ENCODE measurements around the gene KCNQ1OT1. TPM values are rescaled to one million over a fixed set of nuclear protein-coding genes. Genes with fewer than 3 reads are reported as not detected.
A peak's percentile ranks its signal among the peaks of the same experiment; 100 is the strongest.

The KCNQ1OT1 gene
- total and polyA plus RNA-seq, 12 donors, result 0.15 to 10.6 (median 1.1) TPM

GRCh38 chr11:2697866-2698265 is 1.9 kb downstream of the KCNQ1OT1 start:
- 11 to 44% (median 30%) methylated on average over 1 of the region's 1 CpG for WGBS, 4 donors
- H3K4me1 ChIP-seq (replicated peaks in 1 of 2), result peaks cover 0 to 53% of the 10 kb centered on the region in 2 donors

GRCh38 chr11:2696455-2696854 is 3.3 kb downstream of the KCNQ1OT1 start:
- TF ChIP-seq POLR2A (IDR thresholded peaks at IDR 0.05), result no peak
- no peak for TF ChIP-seq CTCF (IDR thresholded peaks at IDR 0.05)
- intact Hi-C loops (cut with DNase I), result loop anchor here in 1 of 2 donors (10.0 kb wide), 1 partner anchor 188 kb away; the partner anchor contains the start of gene CDKN1C
- peak in 2 of 7 donors; percentile 13 to 39 for DNase-seq
- no peak overlapping the region for H3K4me3 ChIP-seq
- peak overlapping the region in 1 of 5 donors; percentile 8 for H3K27ac ChIP-seq
- H3K9me3 ChIP-seq (replicated peaks in 1 of 3), result no peaks in the 10 kb centered on the region
- peaks cover 7 to 59% of the 10 kb centered on the region in 2 donors for H3K4me1 ChIP-seq (replicated peaks in 1 of 2)
- 78 to 82% (median 81%) methylated on average over 5 of the region's 5 CpGs for WGBS, 4 donors
- H3K27me3 ChIP-seq, result no peaks in the 10 kb centered on the region
- no peaks in the 10 kb centered on the region for H3K36me3 ChIP-seq (replicated peaks in 1 of 2)

More at GRCh38 chr11:2697866-2698265, 1.9 kb downstream of the KCNQ1OT1 start:
- no peak for TF ChIP-seq CTCF (IDR thresholded peaks at IDR 0.05)
- no peak for TF ChIP-seq POLR2A (IDR thresholded peaks at IDR 0.05)
- intact Hi-C loops (cut with DNase I), result loop anchor here in 1 of 2 donors (10.0 kb wide), 1 partner anchor 187 kb away; the partner anchor contains the start of gene CDKN1C
- DNase-seq, result peak in 4 of 7 donors; percentile 6 to 15 (median 10)
- Histone ChIP-seq H3K9me3 (replicated peaks in 1 of 3) (no peaks in the 10 kb centered on the region), H3K27ac (peak overlapping the region in 2 of 5 donors; percentile 18 to 96), H3K4me3 (peak overlapping the region in 2 of 4 donors; percentile 0 to 69), H3K27me3 (no peaks in the 10 kb centered on the region), H3K36me3 (replicated peaks in 1 of 2) (no peaks in the 10 kb centered on the region)

GRCh38 chr11:2694995-2695939 is 4.5 kb downstream of the KCNQ1OT1 start:
- peaks cover 18 to 60% of the 10 kb centered on the region in 2 donors for H3K4me1 ChIP-seq (replicated peaks in 1 of 2)
- WGBS, 4 donors, result 78 to 82% (median 80%) methylated on average over 9 of the region's 9 CpGs
- intact Hi-C loops (cut with DNase I), result loop anchor here in 1 of 2 donors (10.0 kb wide), 1 partner anchor 190 kb away; the partner anchor contains the start of gene CDKN1C
- TF ChIP-seq POLR2A (IDR thresholded peaks at IDR 0.05), result no peak
- no peak for TF ChIP-seq CTCF (IDR thresholded peaks at IDR 0.05)
- H3K4me3 ChIP-seq, result no peak overlapping the region
- no peaks in the 10 kb centered on the region for H3K36me3 ChIP-seq (replicated peaks in 1 of 2)
- H3K27me3 ChIP-seq, result no peaks in the 10 kb centered on the region
- peak in 3 of 7 donors; percentile 6 to 49 (median 12) for DNase-seq
- H3K27ac ChIP-seq, result peak overlapping the region in 1 of 5 donors; percentile 45
- no peaks in the 10 kb centered on the region for H3K9me3 ChIP-seq (replicated peaks in 1 of 3)

GRCh38 chr11:2694495-2694894 is 5.3 kb downstream of the KCNQ1OT1 start:
- no peak for TF ChIP-seq POLR2A (IDR thresholded peaks at IDR 0.05)
- no peak for TF ChIP-seq CTCF (IDR thresholded peaks at IDR 0.05)
- Histone ChIP-seq H3K9me3 (replicated peaks in 1 of 3) (no peaks in the 10 kb centered on the region), H3K4me1 (replicated peaks in 1 of 2) (peaks cover 26 to 66% of the 10 kb centered on the region in 2 donors), H3K4me3 (no peak overlapping the region), H3K36me3 (replicated peaks in 1 of 2) (no peaks in the 10 kb centered on the region), H3K27ac (peak overlapping the region in 1 of 5 donors; percentile 44), H3K27me3 (no peaks in the 10 kb centered on the region)
- 72 to 81% (median 78%) methylated on average over 7 of the region's 7 CpGs for WGBS, 4 donors
- DNase-seq, result peak in 2 of 7 donors; percentile 8 to 30
- intact Hi-C loops (cut with DNase I), result loop anchor here in 1 of 2 donors (10.0 kb wide), 1 partner anchor 190 kb away; the partner anchor contains the start of gene CDKN1C

Measured in adrenal gland (tissue), 12 donors.